NK-92 (cell line): ENCODE results near the gene SHBG.
A peak's percentile ranks its signal among the peaks of the same experiment; 100 is the strongest.

Experiments used
- DNase-seq: peaks from one replicate; lab custom pipeline; 2025; ENCODE audit not compliant: unreplicated experiment; lab: John Stamatoyannopoulos, UW

Gene SHBG

GRCh38 chr17:7646457-7646856 lies 16.5 kb downstream of the SHBG start:
- DNase-seq = no peak

GRCh38 chr17:7647018-7647417 lies 17.1 kb downstream of the SHBG start:
- no peak for DNase-seq

GRCh38 chr17:7650509-7651096 lies 20.7 kb downstream of the SHBG start, which contains the start of gene ATP1B2:
TSS of gene ATP1B2 (plus strand) at chr17:7650926. CDS start at chr17:7651519, 593 bp downstream.
- DNase-seq = peak; percentile 14

GRCh38 chr17:7651097-7651664 lies 21.2 kb downstream of the SHBG start:
- DNase-seq = no peak

- no peak for DNase-seq
Observed at GRCh38 chr17:7651665-7652387, 21.9 kb downstream of the SHBG start.

- DNase-seq = no peak
Observed at GRCh38 chr17:7652388-7653356, 22.7 kb downstream of the SHBG start.

- no peak for DNase-seq
Observed at GRCh38 chr17:7654832-7655540, 25.1 kb downstream of the SHBG start.

- no peak for DNase-seq
Observed at GRCh38 chr17:7655541-7655840, 25.6 kb downstream of the SHBG start.

- no peak for DNase-seq
Observed at GRCh38 chr17:7656958-7657609, 27.1 kb downstream of the SHBG start.

GRCh38 chr17:7667656-7668406 lies 37.9 kb downstream of the SHBG start:
- no peak for DNase-seq

GRCh38 chr17:7668482-7668881 lies 38.5 kb downstream of the SHBG start:
- no peak for DNase-seq

GRCh38 chr17:7673239-7673638 lies 43.3 kb downstream of the SHBG start:
- no peak for DNase-seq

GRCh38 chr17:7674934-7675333 lies 45.0 kb downstream of the SHBG start:
- no peak for DNase-seq

- no peak for DNase-seq
Observed at GRCh38 chr17:7676533-7676932, 46.6 kb downstream of the SHBG start.

GRCh38 chr17:7677388-7678067 lies 47.6 kb downstream of the SHBG start:
- no peak for DNase-seq
